ENCODE measurements around the gene YIF1A.

DNA sequence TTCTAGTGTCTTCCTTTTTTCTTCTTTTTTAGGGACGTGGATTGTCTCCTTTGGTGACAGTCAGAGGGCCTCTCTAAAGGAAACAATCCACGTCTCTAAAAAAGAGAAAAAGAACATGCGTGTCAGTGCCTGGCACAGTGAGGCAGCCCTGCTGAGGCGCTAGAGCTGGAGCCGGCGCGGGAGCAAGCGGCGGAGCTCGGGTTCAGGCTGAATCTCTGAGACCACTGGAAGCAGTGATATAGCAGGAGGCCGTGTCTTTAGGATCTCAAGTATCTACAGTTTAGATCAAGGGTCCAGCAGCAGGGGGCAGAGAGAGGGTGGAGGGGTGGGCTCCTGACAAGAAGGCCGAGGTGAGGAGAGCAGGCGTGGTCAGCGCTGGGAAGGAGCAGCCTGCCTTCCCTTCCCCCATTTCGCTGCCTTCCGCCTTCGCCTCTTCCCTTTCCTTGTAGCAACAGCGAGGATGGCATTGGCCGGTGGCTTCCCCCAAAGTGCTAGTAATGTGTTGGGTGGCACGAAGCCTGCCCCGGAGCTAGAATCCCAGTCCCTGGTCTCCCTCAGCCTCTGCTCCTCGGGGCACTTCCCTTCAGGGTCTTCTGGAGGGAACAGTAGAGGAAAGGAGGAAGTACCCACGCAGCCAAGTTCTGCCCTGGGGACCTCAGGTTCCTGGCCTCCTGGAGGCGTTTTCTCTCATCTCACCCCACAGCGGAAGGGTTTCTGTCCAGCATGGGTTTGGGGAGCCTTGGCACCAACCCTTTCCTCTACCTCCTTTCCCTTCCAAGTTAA lies 48.8 kb downstream of the YIF1A start:
- TF ChIP-seq CTCF (tag by site-specific recombination; IDR thresholded peaks at IDR 0.05) (no peak), ZNF404 (tag by site-specific recombination; IDR thresholded peaks at IDR 0.05) (no peak)

Data from HEK293 (cell line).